Measurements from ENCODE around the gene NFAT5. TPM values are rescaled to one million over a fixed set of nuclear protein-coding genes. Genes with fewer than 3 reads are reported as not detected.

NFAT5 gene
- total RNA-seq, 3 donors from 2014 or later, result 29.1 to 48.4 (median 39.8) TPM

- no peak overlapping the region for H3K4me3 ChIP-seq
- ATAC-seq (no peak), DNase-seq (no peak)
- intact Hi-C loops (cut with DNase I, micrococcal nuclease), result no loop called here
- H3K4me1 ChIP-seq (ENCODE audit: low read depth), result peaks cover 5% of the 10 kb centered on the region
- no peak for TF ChIP-seq CTCF (IDR thresholded peaks at IDR 0.05)
- H3K36me3 ChIP-seq (ENCODE audit: low read depth), result no peaks in the 10 kb centered on the region
- no peaks in the 10 kb centered on the region for H3K9me3 ChIP-seq
Observed at GRCh38 chr16:69718111-69718764, 152.5 kb downstream of the NFAT5 start.

- Histone ChIP-seq H3K4me1 (ENCODE audit: low read depth) (peaks cover 22% of the 10 kb centered on the region), H3K4me3 (no peak overlapping the region), H3K9me3 (no peaks in the 10 kb centered on the region), H3K36me3 (ENCODE audit: low read depth) (no peaks in the 10 kb centered on the region)
- DNase-seq (peak in 1 of 3 donors; percentile 42), ATAC-seq (no peak)
- no peak for TF ChIP-seq CTCF (IDR thresholded peaks at IDR 0.05)
- intact Hi-C loops (cut with DNase I, micrococcal nuclease), result no loop called here
Observed at GRCh38 chr16:69720822-69721430, 155.2 kb downstream of the NFAT5 start.

GRCh38 chr16:69721441-69721957 is 155.7 kb downstream of the NFAT5 start:
- H3K4me3 ChIP-seq, result no peak overlapping the region
- no peaks in the 10 kb centered on the region for H3K36me3 ChIP-seq (ENCODE audit: low read depth)
- ATAC-seq (no peak), DNase-seq (no peak)
- no peaks in the 10 kb centered on the region for H3K9me3 ChIP-seq
- no peak for TF ChIP-seq CTCF (IDR thresholded peaks at IDR 0.05)
- intact Hi-C loops (cut with DNase I, micrococcal nuclease), result no loop called here
- H3K4me1 ChIP-seq (ENCODE audit: low read depth), result peaks cover 22% of the 10 kb centered on the region

- Histone ChIP-seq H3K4me3 (no peak overlapping the region), H3K4me1 (ENCODE audit: low read depth) (peaks cover 29% of the 10 kb centered on the region), H3K36me3 (ENCODE audit: low read depth) (no peaks in the 10 kb centered on the region), H3K9me3 (no peaks in the 10 kb centered on the region)
- DNase-seq (no peak), ATAC-seq (no peak)
- intact Hi-C loops (cut with DNase I, micrococcal nuclease), result no loop called here
- TF ChIP-seq CTCF (IDR thresholded peaks at IDR 0.05), result no peak
Observed at GRCh38 chr16:69724414-69724873, 158.7 kb downstream of the NFAT5 start.

GRCh38 chr16:69724981-69725479 is 159.3 kb downstream of the NFAT5 start:
- peaks cover 29% of the 10 kb centered on the region for H3K4me1 ChIP-seq (ENCODE audit: low read depth)
- DNase-seq (no peak), ATAC-seq (no peak)
- no peak overlapping the region for H3K4me3 ChIP-seq
- no peaks in the 10 kb centered on the region for H3K9me3 ChIP-seq
- TF ChIP-seq CTCF (IDR thresholded peaks at IDR 0.05), result no peak
- H3K36me3 ChIP-seq (ENCODE audit: low read depth), result no peaks in the 10 kb centered on the region
- intact Hi-C loops (cut with DNase I, micrococcal nuclease), result no loop called here

Measured in mucosa of descending colon (tissue), 3 donors.